CD14-positive monocyte (primary cell): ENCODE results near the gene SEMA3A. TPM values are rescaled to one million over a fixed set of nuclear protein-coding genes. Genes with fewer than 3 reads are reported as not detected.

Experiments used
- DNase-seq, 3 donors: peaks; one replicate each; pipeline ENCODE4 v3.0.0-alpha.2; 2011 to 2022
- H2AFZ ChIP-seq: 2 replicates; pipeline ENCODE4 v1.6.0; 2012; ENCODE audit warnings: mild to moderate bottlenecking, low read depth, low read length, inconsistent platforms; ENCODE audit not compliant: insufficient read depth, poor library complexity, severe bottlenecking
- H3K27ac ChIP-seq, 2 donors: 1 replicate in 1 of 2; 2 replicates in 1 of 2; pipeline ENCODE4 v1.5.1; 2012 to 2013; ENCODE audit warnings: low read length in 2 of 2, control low read depth in 1 of 2, inconsistent platforms in 1 of 2, low read depth in 1 of 2, mild to moderate bottlenecking in 1 of 2
- H3K27me3 ChIP-seq, 2 donors: one replicate each; pipeline versions ENCODE4 v1.6.0 to v1.6.1; 2011 to 2013; ENCODE audit warnings: low read length in 2 of 2; ENCODE audit not compliant: control insufficient read depth in 2 of 2, insufficient read depth in 2 of 2
- H3K36me3 ChIP-seq, 2 donors: replicated peaks in 1 of 2; 1 replicate in 1 of 2; 2 replicates in 1 of 2; pipeline versions ENCODE4 v1.5.1 to v1.6.1; 2012 to 2013; ENCODE audit warnings: low read length in 2 of 2, control low read depth in 1 of 2, inconsistent platforms in 1 of 2, mild to moderate bottlenecking in 1 of 2; ENCODE audit not compliant: insufficient read depth in 2 of 2, control insufficient read depth in 1 of 2
- H3K4me1 ChIP-seq, 2 donors: 1 replicate in 1 of 2; 2 replicates in 1 of 2; pipeline versions ENCODE4 v1.5.1 to v1.6.1; 2012 to 2013; ENCODE audit warnings: low read length in 2 of 2, control low read depth in 1 of 2, inconsistent platforms in 1 of 2, mild to moderate bottlenecking in 1 of 2, moderate library complexity in 1 of 2; ENCODE audit not compliant: insufficient read depth in 2 of 2, control insufficient read depth in 1 of 2
- H3K4me2 ChIP-seq: replicated peaks from 2 replicates; pipeline ENCODE3; 2012; ENCODE audit warnings: low read length, moderate library complexity, mild to moderate bottlenecking; ENCODE audit not compliant: poor library complexity, severe bottlenecking; ENCODE audit errors: extremely low read depth
- H3K4me3 ChIP-seq, 3 experiments: fragments of 200-600 bp in 1 of 3; sonication (generic) in 1 of 3; replicated peaks in 1 of 3; 1 replicate in 2 of 3; 2 replicates in 1 of 3; pipeline ENCODE4 v1.5.1; 2011 to 2013; ENCODE audit warnings: low read length in 3 of 3, mild to moderate bottlenecking in 3 of 3, control low read depth in 2 of 3, low read depth in 2 of 3, inconsistent platforms in 1 of 3, moderate library complexity in 1 of 3
- H3K79me2 ChIP-seq: 2 replicates; pipeline ENCODE4 v1.6.0; 2012; ENCODE audit warnings: mild to moderate bottlenecking, control low read depth, inconsistent platforms, low read length, moderate library complexity; ENCODE audit not compliant: insufficient read depth
- H3K9ac ChIP-seq: 2 replicates; pipeline ENCODE4 v1.6.0; 2017; ENCODE audit warnings: low read length, mild to moderate bottlenecking; ENCODE audit not compliant: insufficient read depth, poor library complexity, severe bottlenecking
- H3K9me3 ChIP-seq, 2 donors: replicated peaks in 1 of 2; 1 replicate in 1 of 2; 2 replicates in 1 of 2; pipeline versions ENCODE4 v1.5.1 to v1.6.1; 2012 to 2013; ENCODE audit warnings: low read length in 2 of 2, control low read depth in 1 of 2; ENCODE audit not compliant: control insufficient read depth in 1 of 2, insufficient read depth in 1 of 2
- H4K20me1 ChIP-seq: 2 replicates; pipeline ENCODE4 v1.6.0; 2012; ENCODE audit warnings: mild to moderate bottlenecking, low read length, control low read depth, moderate library complexity; ENCODE audit not compliant: insufficient read depth
- H3K27ac Mint-ChIP-seq, 7 donors: one replicate each; pipeline ENCODE4 v1.8.0; 2020; ENCODE audit warnings: mild to moderate bottlenecking in 7 of 7, mixed read lengths in 7 of 7, moderate library complexity in 6 of 7, inconsistent platforms in 2 of 7
- H3K27me3 Mint-ChIP-seq, 3 donors: one replicate each; pipeline ENCODE4 v1.8.0; 2021 to 2022; ENCODE audit warnings: low read depth in 3 of 3, mild to moderate bottlenecking in 3 of 3, mixed read lengths in 3 of 3, moderate library complexity in 3 of 3, inconsistent platforms in 1 of 3
- H3K36me3 Mint-ChIP-seq, 2 donors: one replicate each; pipeline ENCODE4 v1.8.0; 2020; ENCODE audit warnings: mixed read lengths in 2 of 2, inconsistent platforms in 1 of 2, mild to moderate bottlenecking in 1 of 2
- H3K4me1 Mint-ChIP-seq: one replicate; pipeline ENCODE4 v1.8.0; 2020; ENCODE audit warnings: mild to moderate bottlenecking, mixed read lengths
- H3K4me3 Mint-ChIP-seq, 2 donors: one replicate each; pipeline ENCODE4 v1.8.0; 2020; ENCODE audit warnings: mild to moderate bottlenecking in 2 of 2, mixed read lengths in 2 of 2, moderate library complexity in 1 of 2
- H3K9me3 Mint-ChIP-seq, 7 donors: one replicate each; pipeline ENCODE4 v1.8.0; 2020 to 2022; ENCODE audit warnings: mixed read lengths in 7 of 7, mild to moderate bottlenecking in 6 of 7, moderate library complexity in 6 of 7, inconsistent platforms in 2 of 7
- WGBS: methylation state at CpG from one replicate; pipeline ENCODE4 v1.1.5; 2013; ENCODE audit warnings: missing lambda C conversion rate; ENCODE audit not compliant: insufficient coverage; 5-methylcytosine and 5-hydroxymethylcytosine counted together
- intact Hi-C, 2 donors: fragments of 100-400 bp; cut with micrococcal nuclease; formaldehyde crosslinking; loops; one replicate each; pipeline versions ENCODE4 v1.15.0 to v1.15.1; 2023
- polyA plus RNA-seq, 3 donors: library from polyadenylated mRNA; depleted of rRNA in 1 of 3; unstranded in 2 of 3; stranded (reverse) in 1 of 3; fragments of 300-500 nt in 2 of 3; fragments of >200 nt in 1 of 3; fragmentation: Illumina TruSeq in 2 of 3; gene quantifications; 1 replicate in 2 of 3; 2 replicates in 1 of 3; pipeline ENCODE4 v1.2.3, GENCODE V29; 2012 to 2021
- TF ChIP-seq, protein P1 (sequence below): fragments of 200-600 bp; IDR thresholded peaks from one replicate; pipeline ENCODE4 v1.8.0; 2022; ENCODE audit warnings: antibody characterized with exemption, mild to moderate bottlenecking

Gene SEMA3A
- polyA plus RNA-seq, 3 donors, result 0.03 TPM; not detected in 2

- H3K27ac Mint-ChIP-seq, result no peak overlapping the region
- Histone ChIP-seq H3K4me1 (peaks cover 5 to 6% of the 10 kb centered on the region in 2 donors), H2AFZ (no peak overlapping the region), H3K27me3 (no peaks in the 10 kb centered on the region), H3K9ac (no peak overlapping the region), H3K4me3 (no peak overlapping the region), H3K79me2 (no peaks in the 10 kb centered on the region), H3K4me2 (no peak overlapping the region), H3K36me3 (no peaks in the 10 kb centered on the region), H4K20me1 (no peaks in the 10 kb centered on the region), H3K27ac (no peak overlapping the region), H3K9me3 (no peaks in the 10 kb centered on the region)
- peaks cover 23% of the 10 kb centered on the region for H3K4me1 Mint-ChIP-seq
- intact Hi-C loops, result no loop called here
- peaks cover 0 to 3% (median 0%) of the 10 kb centered on the region in 7 donors for H3K9me3 Mint-ChIP-seq
- H3K36me3 Mint-ChIP-seq, result no peaks in the 10 kb centered on the region
- no peak for DNase-seq
- no CpG with 5 or more reads among the region's 1 CpG for WGBS
- H3K27me3 Mint-ChIP-seq, result peaks cover 2 to 10% (median 8%) of the 10 kb centered on the region in 3 donors
- H3K4me3 Mint-ChIP-seq, result no peak overlapping the region
- TF ChIP-seq, protein P1, sequence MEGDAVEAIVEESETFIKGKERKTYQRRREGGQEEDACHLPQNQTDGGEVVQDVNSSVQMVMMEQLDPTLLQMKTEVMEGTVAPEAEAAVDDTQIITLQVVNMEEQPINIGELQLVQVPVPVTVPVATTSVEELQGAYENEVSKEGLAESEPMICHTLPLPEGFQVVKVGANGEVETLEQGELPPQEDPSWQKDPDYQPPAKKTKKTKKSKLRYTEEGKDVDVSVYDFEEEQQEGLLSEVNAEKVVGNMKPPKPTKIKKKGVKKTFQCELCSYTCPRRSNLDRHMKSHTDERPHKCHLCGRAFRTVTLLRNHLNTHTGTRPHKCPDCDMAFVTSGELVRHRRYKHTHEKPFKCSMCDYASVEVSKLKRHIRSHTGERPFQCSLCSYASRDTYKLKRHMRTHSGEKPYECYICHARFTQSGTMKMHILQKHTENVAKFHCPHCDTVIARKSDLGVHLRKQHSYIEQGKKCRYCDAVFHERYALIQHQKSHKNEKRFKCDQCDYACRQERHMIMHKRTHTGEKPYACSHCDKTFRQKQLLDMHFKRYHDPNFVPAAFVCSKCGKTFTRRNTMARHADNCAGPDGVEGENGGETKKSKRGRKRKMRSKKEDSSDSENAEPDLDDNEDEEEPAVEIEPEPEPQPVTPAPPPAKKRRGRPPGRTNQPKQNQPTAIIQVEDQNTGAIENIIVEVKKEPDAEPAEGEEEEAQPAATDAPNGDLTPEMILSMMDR, result no peak
Observed at GRCh38 chr7:84193747-84194146, 842 bp downstream of the SEMA3A start.

- H2AFZ ChIP-seq, result no peak overlapping the region
- H3K4me3 ChIP-seq, result no peak overlapping the region
- WGBS, result no CpG with 5 or more reads among the region's 1 CpG
Observed at GRCh38 chr7:84191842-84192241, 2.7 kb downstream of the SEMA3A start.

More at GRCh38 chr7:84191842-84192241, 2.7 kb downstream of the SEMA3A start:
- H3K27me3 Mint-ChIP-seq, result peaks cover 2 to 10% (median 8%) of the 10 kb centered on the region in 3 donors
- no peak overlapping the region for H3K4me2 ChIP-seq
- no peak overlapping the region for H3K4me3 Mint-ChIP-seq
- no peak overlapping the region for H3K9ac ChIP-seq
- no peaks in the 10 kb centered on the region for H3K36me3 Mint-ChIP-seq
- no peak overlapping the region for H3K27ac ChIP-seq
- DNase-seq, result no peak
- H3K27ac Mint-ChIP-seq, result no peak overlapping the region
- peaks cover 5 to 6% of the 10 kb centered on the region in 2 donors for H3K4me1 ChIP-seq
- no peaks in the 10 kb centered on the region for H3K79me2 ChIP-seq
- no peaks in the 10 kb centered on the region for H4K20me1 ChIP-seq
- TF ChIP-seq, protein P1, result no peak
- peaks cover 0 to 3% (median 0%) of the 10 kb centered on the region in 7 donors for H3K9me3 Mint-ChIP-seq
- H3K9me3 ChIP-seq, result no peaks in the 10 kb centered on the region
- no peaks in the 10 kb centered on the region for H3K27me3 ChIP-seq
- intact Hi-C loops, result no loop called here
- peaks cover 23% of the 10 kb centered on the region for H3K4me1 Mint-ChIP-seq
- no peaks in the 10 kb centered on the region for H3K36me3 ChIP-seq
